ENCODE results near the gene AKAIN1.

The AKAIN1 gene

GRCh38 chr18:5173646-5174045 is 23.4 kb downstream of the AKAIN1 start:
- no peak overlapping the region for H3K9ac ChIP-seq (ENCODE audit: low read length)

GRCh38 chr18:5173236-5173635 is 23.8 kb downstream of the AKAIN1 start:
- no peaks in the 10 kb centered on the region for H3F3A ChIP-seq (ENCODE audit: insufficient read depth, low read length)
- no peaks in the 10 kb centered on the region for H3K9me3 ChIP-seq (replicated peaks; ENCODE audit: insufficient read depth, low read length)
- no peaks in the 10 kb centered on the region for H3K79me2 ChIP-seq (ENCODE audit: low read length)
- TF ChIP-seq EZH2 (optimal IDR thresholded peaks at IDR 0.05; ENCODE audit: low read depth, low read length) = no peak
- no peak for TF ChIP-seq CTCF (IDR thresholded peaks at IDR 0.05; ENCODE audit: low read length)
- no peak for TF ChIP-seq EZH2phosphoT487 (IDR thresholded peaks at IDR 0.05; ENCODE audit: low read length)
- no peaks in the 10 kb centered on the region for H3K4me1 ChIP-seq (ENCODE audit: low read length)
- no peak overlapping the region for H3K27ac ChIP-seq (ENCODE audit: low read length)
- no peaks in the 10 kb centered on the region for H3K27me3 ChIP-seq (replicated peaks; ENCODE audit: insufficient read depth, low read length)
- H3K4me2 ChIP-seq (ENCODE audit: low read depth, low read length) = no peak overlapping the region
- no peak overlapping the region for H3K9ac ChIP-seq (ENCODE audit: low read length)
- no peak overlapping the region for H2AFZ ChIP-seq (ENCODE audit: low read length)
- H4K20me1 ChIP-seq (ENCODE audit: insufficient read depth, low read length) = no peaks in the 10 kb centered on the region
- H3K9me2 ChIP-seq (replicated peaks; ENCODE audit: insufficient read depth, low read length) = no peaks in the 10 kb centered on the region
- H3K4me3 ChIP-seq (ENCODE audit: low read length) = no peak overlapping the region
- no peaks in the 10 kb centered on the region for H3K36me3 ChIP-seq (replicated peaks; ENCODE audit: insufficient read depth, low read length)
- DNase-seq = no peak

More at GRCh38 chr18:5173646-5174045, 23.4 kb downstream of the AKAIN1 start:
- Histone ChIP-seq H3K27me3 (replicated peaks; ENCODE audit: insufficient read depth, low read length) (no peaks in the 10 kb centered on the region), H3K4me1 (ENCODE audit: low read length) (no peaks in the 10 kb centered on the region), H3K27ac (ENCODE audit: low read length) (no peak overlapping the region), H3K4me3 (ENCODE audit: low read length) (no peak overlapping the region), H3K9me3 (replicated peaks; ENCODE audit: insufficient read depth, low read length) (no peaks in the 10 kb centered on the region), H2AFZ (ENCODE audit: low read length) (no peak overlapping the region), H3K36me3 (replicated peaks; ENCODE audit: insufficient read depth, low read length) (no peaks in the 10 kb centered on the region), H3K79me2 (ENCODE audit: low read length) (no peaks in the 10 kb centered on the region), H3K4me2 (ENCODE audit: low read depth, low read length) (no peak overlapping the region), H3K9me2 (replicated peaks; ENCODE audit: insufficient read depth, low read length) (no peaks in the 10 kb centered on the region), H4K20me1 (ENCODE audit: insufficient read depth, low read length) (no peaks in the 10 kb centered on the region), H3F3A (ENCODE audit: insufficient read depth, low read length) (no peaks in the 10 kb centered on the region)
- TF ChIP-seq CTCF (IDR thresholded peaks at IDR 0.05; ENCODE audit: low read length) (no peak), EZH2 (optimal IDR thresholded peaks at IDR 0.05; ENCODE audit: low read depth, low read length) (no peak), EZH2phosphoT487 (IDR thresholded peaks at IDR 0.05; ENCODE audit: low read length) (no peak)
- DNase-seq = no peak

GRCh38 chr18:5167831-5168230 is 29.2 kb downstream of the AKAIN1 start:
- Histone ChIP-seq H3K27me3 (replicated peaks; ENCODE audit: insufficient read depth, low read length) (no peaks in the 10 kb centered on the region), H3F3A (ENCODE audit: insufficient read depth, low read length) (no peaks in the 10 kb centered on the region), H3K27ac (ENCODE audit: low read length) (no peak overlapping the region), H4K20me1 (ENCODE audit: insufficient read depth, low read length) (no peaks in the 10 kb centered on the region), H3K79me2 (ENCODE audit: low read length) (no peaks in the 10 kb centered on the region), H3K36me3 (replicated peaks; ENCODE audit: insufficient read depth, low read length) (no peaks in the 10 kb centered on the region), H3K4me1 (ENCODE audit: low read length) (no peaks in the 10 kb centered on the region), H3K4me3 (ENCODE audit: low read length) (no peak overlapping the region), H3K4me2 (ENCODE audit: low read depth, low read length) (no peak overlapping the region), H2AFZ (ENCODE audit: low read length) (no peak overlapping the region), H3K9ac (ENCODE audit: low read length) (no peak overlapping the region), H3K9me2 (replicated peaks; ENCODE audit: insufficient read depth, low read length) (no peaks in the 10 kb centered on the region), H3K9me3 (replicated peaks; ENCODE audit: insufficient read depth, low read length) (no peaks in the 10 kb centered on the region)
- no peak for DNase-seq
- TF ChIP-seq EZH2phosphoT487 (IDR thresholded peaks at IDR 0.05; ENCODE audit: low read length) = no peak
- no peak for TF ChIP-seq CTCF (IDR thresholded peaks at IDR 0.05; ENCODE audit: low read length)
- no peak for TF ChIP-seq EZH2 (optimal IDR thresholded peaks at IDR 0.05; ENCODE audit: low read depth, low read length)
